CD4-positive, alpha-beta T cell treated with Interleukin-12 subunit alpha and Interleukin-12 subunit beta, for 1 hour (primary cell): Measurements from ENCODE around the gene STX18.

Source experiments
- DNase-seq: peaks from one replicate; pipeline ENCODE4 v3.0.0-alpha.2; 2020

The STX18 gene

DNA sequence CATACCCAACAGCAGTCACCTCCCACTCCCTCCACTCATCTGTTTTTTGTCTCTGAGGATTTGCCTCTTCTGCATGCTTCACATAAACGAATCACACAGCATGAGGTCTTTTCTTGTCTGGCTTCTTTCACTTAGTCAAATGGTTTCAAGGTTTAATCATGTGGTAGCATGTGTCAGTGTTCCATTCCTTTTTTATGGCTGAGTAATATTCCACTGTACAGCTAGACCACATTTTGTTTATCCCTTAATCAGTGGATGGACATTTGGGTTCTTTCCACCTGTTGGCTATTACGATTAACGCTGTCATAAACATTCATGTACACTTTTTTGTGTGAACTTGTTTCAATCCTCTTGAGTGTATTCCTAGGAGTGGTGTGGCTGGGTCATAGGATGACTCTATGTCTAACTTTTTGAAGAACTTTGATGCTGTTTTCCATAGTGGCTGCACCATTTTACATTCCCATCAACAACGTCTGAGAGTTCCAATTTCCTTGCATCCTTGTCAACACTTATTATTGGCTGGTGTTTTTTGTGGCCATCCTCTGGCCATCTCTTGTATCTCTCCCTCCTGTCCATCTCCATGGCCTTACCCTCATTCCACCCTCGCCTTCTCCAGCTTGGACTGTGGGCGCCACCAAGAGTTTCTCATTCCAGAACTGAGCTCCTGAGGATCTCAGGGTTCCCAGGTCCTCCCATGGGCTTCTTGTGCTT, 167.3 kb downstream of the STX18 start:
- no peak for DNase-seq
